TTC549 (cell line): ENCODE measurements around the gene PLSCR5.

ENCODE experiments used
- FAIRE-seq: peaks from 2 replicates; lab custom pipeline; 2012; peaks lifted over from hg19 to GRCh38; lab: Jason Lieb, UNC

PLSCR5 gene

DNA sequence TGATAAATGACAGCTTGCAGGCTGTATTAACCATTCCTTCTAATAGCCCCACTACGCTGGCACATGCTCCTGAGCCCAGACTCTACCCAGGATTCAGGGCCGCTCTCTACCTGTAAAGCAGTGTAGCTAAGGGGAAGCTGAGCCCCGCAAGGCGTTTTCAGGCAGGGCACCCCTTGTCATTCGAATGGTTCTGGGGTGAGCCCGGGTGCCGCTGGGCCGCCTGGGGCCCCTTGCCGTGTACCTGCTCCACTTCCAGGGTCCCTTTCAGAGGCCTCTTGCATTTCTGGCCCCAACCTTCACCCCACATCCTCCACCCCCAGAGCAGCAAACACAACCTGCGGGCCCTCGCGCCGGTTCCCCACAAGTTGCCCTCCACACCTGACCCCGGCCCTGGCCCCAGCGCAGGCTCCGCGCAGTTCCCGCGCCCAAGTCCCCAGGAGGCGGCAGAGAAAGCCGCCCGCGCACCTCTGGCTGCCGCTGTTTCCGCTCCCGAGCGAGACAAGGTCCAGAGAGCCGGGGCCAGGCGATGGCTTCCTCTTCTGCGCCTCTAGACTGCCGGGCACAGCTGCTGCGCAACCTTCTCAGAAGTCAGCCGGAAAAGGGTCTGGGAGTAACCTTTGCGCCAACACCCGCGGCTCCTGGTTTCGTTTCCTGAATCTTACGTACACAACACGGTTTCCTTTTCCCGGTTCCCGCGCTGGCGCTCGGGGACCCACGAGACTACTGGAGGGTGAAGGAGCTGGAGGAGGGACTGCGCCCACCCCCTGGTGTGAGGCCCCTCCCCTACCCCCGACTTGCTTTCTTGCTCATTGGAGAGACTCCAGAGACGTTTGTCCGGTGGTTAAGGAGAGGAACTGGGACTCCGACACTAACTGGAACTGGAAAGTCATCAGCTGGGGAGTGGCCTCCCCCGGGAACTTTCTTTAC is 60.9 kb downstream of the PLSCR5 start, which contains the start of gene PLSCR1:
Gene PLSCR1, minus strand, starts transcription at position 606 of the 927 bp plus-strand sequence. CDS start 8,055 bp downstream, outside the sequence.
- FAIRE-seq = no peak

DNA sequence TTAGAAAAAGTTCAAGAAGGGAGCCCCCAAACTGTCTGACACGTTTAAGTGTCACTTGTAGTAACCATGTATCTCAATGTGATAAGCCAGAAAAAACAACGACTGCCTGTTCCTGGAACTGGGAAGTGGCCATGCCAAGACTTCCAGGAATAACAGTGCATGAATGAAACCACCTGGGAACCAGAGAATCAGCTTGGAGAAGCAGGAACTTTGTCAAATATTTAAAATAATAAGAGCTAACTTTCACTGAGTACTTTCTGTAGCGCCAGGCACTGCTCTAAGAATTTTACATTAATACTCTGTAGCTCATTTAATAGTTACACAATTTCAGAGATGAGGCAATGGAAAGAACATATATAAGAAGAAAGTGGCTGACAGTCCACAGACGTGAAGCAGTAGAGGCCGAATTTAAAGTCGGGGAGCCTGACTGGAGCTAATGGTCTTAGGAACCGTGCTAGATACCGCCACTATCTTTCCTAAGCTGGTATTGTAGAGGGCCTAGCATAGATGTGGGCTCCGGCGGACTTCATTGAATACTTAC is 61.6 kb downstream of the PLSCR5 start:
- FAIRE-seq = no peak

DNA sequence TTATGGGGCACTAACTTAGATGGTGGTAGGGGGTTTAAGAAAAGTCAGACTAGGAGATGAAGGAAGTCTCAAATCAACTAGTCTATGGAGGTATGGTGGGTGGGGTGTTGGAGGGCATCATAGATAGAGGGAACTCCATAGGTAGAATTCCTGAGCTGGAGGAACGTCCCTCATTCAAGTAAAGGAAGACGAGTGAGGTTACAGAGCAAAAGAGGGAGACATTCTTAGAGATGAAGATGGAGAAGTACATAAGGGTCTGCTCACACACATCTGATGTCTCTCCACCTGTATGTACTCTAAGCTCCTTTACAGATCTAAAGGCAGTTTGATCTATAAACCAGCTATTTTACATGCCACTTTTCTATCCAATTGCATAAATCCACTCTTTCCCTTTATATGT is 62.2 kb downstream of the PLSCR5 start:
- no peak for FAIRE-seq

DNA sequence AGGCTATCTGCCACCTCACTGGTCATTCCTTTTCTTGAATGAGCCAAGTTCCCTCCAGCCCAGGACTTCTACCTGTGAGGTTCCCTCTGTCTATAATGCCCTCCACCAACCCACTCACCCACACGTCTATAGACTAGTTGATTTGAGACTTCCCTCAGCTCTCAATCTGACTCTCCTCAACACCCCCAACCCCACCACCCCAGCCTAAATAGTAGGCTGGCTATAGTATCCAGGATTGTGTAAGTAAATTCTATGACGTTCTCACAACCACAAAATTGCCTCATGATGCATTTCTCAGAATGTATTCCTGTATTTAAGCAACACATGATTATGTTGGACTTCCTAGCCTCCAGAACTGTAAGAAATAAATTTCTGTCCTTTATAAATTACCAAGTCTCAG is 63.0 kb downstream of the PLSCR5 start:
- no peak for FAIRE-seq

DNA sequence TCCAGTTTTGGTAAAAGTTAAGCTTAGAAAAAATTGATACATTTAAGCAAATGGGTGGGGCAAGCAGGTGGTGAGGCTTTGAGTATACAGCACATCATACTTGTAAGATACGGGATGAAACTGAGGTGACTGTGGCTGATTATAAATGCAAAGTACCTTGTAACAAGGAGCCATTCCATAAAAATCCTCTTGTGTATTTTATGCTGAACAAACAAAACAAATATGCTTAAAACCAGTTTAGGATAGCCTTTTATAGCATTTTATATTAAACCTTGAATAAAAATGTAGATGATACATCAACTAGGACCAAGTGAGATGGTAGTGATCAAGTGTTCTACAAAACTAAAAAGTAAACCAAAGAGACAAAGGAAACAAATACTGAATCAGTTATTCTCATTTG is 64.2 kb downstream of the PLSCR5 start:
- no peak for FAIRE-seq

DNA sequence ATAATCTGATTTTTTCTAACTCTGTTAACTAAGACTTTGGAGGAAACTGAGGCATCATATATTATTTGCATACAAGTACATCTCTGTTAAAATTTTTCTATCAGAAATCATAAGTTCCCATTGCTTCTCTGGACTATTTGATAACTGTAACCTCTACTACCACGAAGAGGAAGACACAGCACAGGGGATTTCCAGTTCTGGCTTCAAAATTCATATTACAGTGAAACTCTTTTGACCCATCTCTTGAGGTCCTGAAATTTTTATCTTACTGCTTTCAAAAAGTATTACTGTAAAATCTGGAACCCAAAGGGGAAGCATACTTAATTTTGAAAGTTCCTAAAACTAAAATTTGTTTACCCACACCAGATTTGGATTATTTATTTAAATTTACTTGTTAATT is 64.9 kb downstream of the PLSCR5 start:
- no peak for FAIRE-seq

DNA sequence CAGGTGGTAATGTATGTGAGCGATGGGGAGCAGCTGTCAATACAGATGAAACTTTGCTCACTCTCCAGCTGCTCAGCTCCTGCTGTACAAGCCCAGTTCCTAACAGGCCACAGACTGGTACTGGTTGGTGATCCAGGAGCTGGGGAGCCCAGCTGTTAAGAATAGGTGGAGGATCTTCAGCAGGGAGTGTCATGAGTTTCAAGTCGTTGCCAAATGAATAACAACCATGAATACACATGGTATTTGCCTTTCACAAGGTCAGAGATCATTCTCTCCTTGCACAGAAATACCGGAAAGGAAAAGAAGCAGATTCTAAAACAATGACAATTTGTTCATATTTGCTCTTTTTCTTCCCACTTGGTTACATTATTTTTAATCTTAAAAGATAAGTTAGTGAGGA is 65.8 kb downstream of the PLSCR5 start:
- FAIRE-seq = no peak

DNA sequence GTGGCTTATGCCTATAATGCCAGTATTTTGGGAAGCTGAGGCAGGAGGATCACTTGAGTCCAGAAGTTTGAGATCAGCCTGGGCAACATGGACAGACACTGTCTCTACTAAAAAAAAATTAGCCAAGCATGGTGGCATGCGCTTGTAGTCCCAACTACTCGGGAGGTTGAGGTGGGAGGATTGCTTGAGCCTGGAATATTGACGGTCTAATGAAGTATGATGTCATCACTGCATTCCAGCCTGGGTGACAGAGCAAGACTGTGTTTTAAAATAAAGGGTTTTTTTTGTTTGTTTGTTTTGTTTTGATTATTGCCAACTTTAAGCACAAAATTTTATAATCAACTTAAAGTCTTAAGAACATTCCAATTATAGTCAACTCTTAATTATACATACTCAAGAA is 67.5 kb downstream of the PLSCR5 start:
- no peak for FAIRE-seq

DNA sequence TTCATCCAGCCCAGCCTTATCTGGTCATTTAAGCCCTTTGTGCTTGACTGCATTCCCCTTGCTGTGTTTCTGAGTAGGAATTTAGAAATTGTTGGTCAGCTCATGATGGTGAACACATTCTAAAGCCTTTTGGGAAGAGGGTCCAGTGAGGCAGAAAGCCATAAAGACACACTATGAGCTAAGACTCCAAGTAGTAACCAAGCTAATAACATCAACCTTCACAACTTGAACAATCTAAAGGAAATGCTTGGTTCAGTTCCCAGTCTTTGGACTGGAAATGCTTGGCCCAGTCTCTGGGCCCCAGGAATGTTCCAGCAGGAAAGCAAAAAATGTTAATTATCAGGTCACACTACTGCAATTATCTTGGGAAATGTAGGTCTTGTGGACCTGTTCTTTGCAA is 68.5 kb downstream of the PLSCR5 start:
- FAIRE-seq = no peak
